GF-D8 (cell line): ENCODE measurements around the gene KIF6.

Experiments
- DNase-seq: peaks from one replicate; lab custom pipeline; 2025; lab: John Stamatoyannopoulos, UW

The KIF6 gene

GRCh38 chr6:39451831-39452230, 273.4 kb downstream of the KIF6 start:
- no peak for DNase-seq

GRCh38 chr6:39449022-39449421, 276.2 kb downstream of the KIF6 start:
- no peak for DNase-seq

- DNase-seq: no peak
Measured at GRCh38 chr6:39446909-39447308, 278.3 kb downstream of the KIF6 start.

GRCh38 chr6:39445667-39446066, 279.5 kb downstream of the KIF6 start:
- DNase-seq: no peak

GRCh38 chr6:39444479-39445019, 280.7 kb downstream of the KIF6 start:
- DNase-seq: no peak

GRCh38 chr6:39441986-39442385, 283.2 kb downstream of the KIF6 start:
- no peak for DNase-seq

- no peak for DNase-seq
Measured at GRCh38 chr6:39441301-39441700, 283.9 kb downstream of the KIF6 start.

GRCh38 chr6:39440039-39440426, 285.2 kb downstream of the KIF6 start:
- DNase-seq: no peak

- DNase-seq: no peak
Measured at GRCh38 chr6:39439342-39440038, 285.7 kb downstream of the KIF6 start.

GRCh38 chr6:39433630-39434029, 291.6 kb downstream of the KIF6 start:
- no peak for DNase-seq

- no peak for DNase-seq
Measured at GRCh38 chr6:39432330-39433025, 292.7 kb downstream of the KIF6 start.

- DNase-seq: no peak
Measured at GRCh38 chr6:39430871-39431523, 294.2 kb downstream of the KIF6 start.

- no peak for DNase-seq
Measured at GRCh38 chr6:39430446-39430845, 294.8 kb downstream of the KIF6 start.

GRCh38 chr6:39428816-39429215, 296.4 kb downstream of the KIF6 start:
- no peak for DNase-seq

GRCh38 chr6:39428152-39428551, 297.1 kb downstream of the KIF6 start:
- no peak for DNase-seq

GRCh38 chr6:39426073-39426456, 299.1 kb downstream of the KIF6 start:
- no peak for DNase-seq

- DNase-seq: no peak
Measured at GRCh38 chr6:39425346-39426072, 299.7 kb downstream of the KIF6 start.

GRCh38 chr6:39424831-39425230, 300.4 kb downstream of the KIF6 start:
- DNase-seq: no peak

GRCh38 chr6:39422238-39422637, 303.0 kb downstream of the KIF6 start:
- no peak for DNase-seq

GRCh38 chr6:39421383-39422225, 303.6 kb downstream of the KIF6 start:
- no peak for DNase-seq
